Keratinocyte (primary cell): ENCODE results near the gene TFIP11.

Experiments used
- EZH2 ChIP-seq: IDR thresholded peaks from one replicate; pipeline ENCODE4 v1.6.1; 2012; ENCODE audit warnings: inconsistent platforms, mild to moderate bottlenecking, low read length, moderate library complexity
- TF ChIP-seq, protein P1 (sequence below), 3 experiments: IDR thresholded peaks in 1 of 3; conservative IDR thresholded peaks in 1 of 3; optimal IDR thresholded peaks in 1 of 3; 2 replicates in 2 of 3; 3 replicates in 1 of 3; pipeline versions ENCODE3 to v1.5.1; 2011; ENCODE audit warnings: low read length in 3 of 3, mild to moderate bottlenecking in 3 of 3, moderate library complexity in 2 of 3, control low read depth in 1 of 3, inconsistent platforms in 1 of 3; ENCODE audit not compliant: insufficient read depth in 2 of 3; ENCODE audit errors: extremely low read depth in 1 of 3

DNA sequence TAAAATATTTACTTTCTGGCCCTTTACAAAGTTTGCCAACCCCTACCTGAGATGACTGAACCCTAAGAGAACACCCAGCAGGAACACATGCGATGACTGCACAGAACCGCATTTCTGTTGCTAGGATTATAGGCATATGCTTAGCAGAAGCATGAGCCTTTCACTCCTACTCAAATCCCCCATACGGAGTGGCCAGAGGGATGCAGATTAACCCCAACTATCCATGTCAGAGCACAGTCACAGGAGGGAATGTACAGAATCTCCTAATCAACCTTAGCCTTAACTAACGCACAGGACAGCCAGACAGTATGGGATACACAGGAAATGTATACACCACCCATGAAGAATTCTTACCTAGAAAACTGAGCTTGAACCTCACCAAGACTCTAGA lies 34.9 kb downstream of the TFIP11 start:
- TF ChIP-seq, protein P1, sequence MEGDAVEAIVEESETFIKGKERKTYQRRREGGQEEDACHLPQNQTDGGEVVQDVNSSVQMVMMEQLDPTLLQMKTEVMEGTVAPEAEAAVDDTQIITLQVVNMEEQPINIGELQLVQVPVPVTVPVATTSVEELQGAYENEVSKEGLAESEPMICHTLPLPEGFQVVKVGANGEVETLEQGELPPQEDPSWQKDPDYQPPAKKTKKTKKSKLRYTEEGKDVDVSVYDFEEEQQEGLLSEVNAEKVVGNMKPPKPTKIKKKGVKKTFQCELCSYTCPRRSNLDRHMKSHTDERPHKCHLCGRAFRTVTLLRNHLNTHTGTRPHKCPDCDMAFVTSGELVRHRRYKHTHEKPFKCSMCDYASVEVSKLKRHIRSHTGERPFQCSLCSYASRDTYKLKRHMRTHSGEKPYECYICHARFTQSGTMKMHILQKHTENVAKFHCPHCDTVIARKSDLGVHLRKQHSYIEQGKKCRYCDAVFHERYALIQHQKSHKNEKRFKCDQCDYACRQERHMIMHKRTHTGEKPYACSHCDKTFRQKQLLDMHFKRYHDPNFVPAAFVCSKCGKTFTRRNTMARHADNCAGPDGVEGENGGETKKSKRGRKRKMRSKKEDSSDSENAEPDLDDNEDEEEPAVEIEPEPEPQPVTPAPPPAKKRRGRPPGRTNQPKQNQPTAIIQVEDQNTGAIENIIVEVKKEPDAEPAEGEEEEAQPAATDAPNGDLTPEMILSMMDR (optimal IDR thresholded peaks at IDR 0.05 in 1 of 3, IDR thresholded peaks at IDR 0.05 in 1 of 3, conservative IDR thresholded peaks at IDR 0.05 in 1 of 3; ENCODE audit: extremely low read depth in 1 of 3, insufficient read depth in 2 of 3, low read length in 3 of 3): no peak
- no peak for TF ChIP-seq EZH2
